Measurements from ENCODE around the gene MIEN1.
A peak's percentile ranks its signal among the peaks of the same experiment; 100 is the strongest.
"Not testable (repeated sequence)": the region's sequence is repeated elsewhere in the genome, so short reads cannot be mapped to it uniquely, and the experiment has no call there.

The MIEN1 gene

GRCh38 chr17:39730095-39730921 is at the start of gene MIEN1:
Gene MIEN1 (minus strand): TSS chr17:39730532. CDS start chr17:39730495, 37 bp downstream.
- peak; percentile 96 for DNase-seq (ENCODE audit: low spot score)

GRCh38 chr17:39777534-39778365 is 47.4 kb upstream of the MIEN1 start:
- DNase-seq (ENCODE audit: low spot score): no peak

GRCh38 chr17:39776252-39776651 is 45.9 kb upstream of the MIEN1 start:
- DNase-seq (ENCODE audit: low spot score): no peak

- DNase-seq (ENCODE audit: low spot score): no peak
Observed at GRCh38 chr17:39775031-39775430, 44.7 kb upstream of the MIEN1 start.

- no peak for DNase-seq (ENCODE audit: low spot score)
Observed at GRCh38 chr17:39774047-39774446, 43.7 kb upstream of the MIEN1 start.

- no peak for DNase-seq (ENCODE audit: low spot score)
Observed at GRCh38 chr17:39772987-39773934, 42.9 kb upstream of the MIEN1 start.

GRCh38 chr17:39772415-39772814 is 42.1 kb upstream of the MIEN1 start:
- no peak for DNase-seq (ENCODE audit: low spot score)

GRCh38 chr17:39769974-39770587 is 39.7 kb upstream of the MIEN1 start:
- no peak for DNase-seq (ENCODE audit: low spot score)

- no peak for DNase-seq (ENCODE audit: low spot score)
Observed at GRCh38 chr17:39767147-39767546, 36.8 kb upstream of the MIEN1 start.

- no peak for DNase-seq (ENCODE audit: low spot score)
Observed at GRCh38 chr17:39765766-39766165, 35.4 kb upstream of the MIEN1 start.

- no peak for DNase-seq (ENCODE audit: low spot score)
Observed at GRCh38 chr17:39765175-39765574, 34.8 kb upstream of the MIEN1 start.

- not testable (repeated sequence) for DNase-seq (ENCODE audit: low spot score)
Observed at GRCh38 chr17:39764171-39764570, 33.8 kb upstream of the MIEN1 start.

- DNase-seq (ENCODE audit: low spot score): no peak
Observed at GRCh38 chr17:39763051-39763820, 32.9 kb upstream of the MIEN1 start.

- DNase-seq (ENCODE audit: low spot score): no peak
Observed at GRCh38 chr17:39761861-39762496, 31.6 kb upstream of the MIEN1 start.

GRCh38 chr17:39759204-39759603 is 28.9 kb upstream of the MIEN1 start:
- DNase-seq (ENCODE audit: low spot score): no peak

- no peak for DNase-seq (ENCODE audit: low spot score)
Observed at GRCh38 chr17:39757931-39758873, 27.9 kb upstream of the MIEN1 start.

- no peak for DNase-seq (ENCODE audit: low spot score)
Observed at GRCh38 chr17:39757176-39757662, 26.9 kb upstream of the MIEN1 start.

- DNase-seq (ENCODE audit: low spot score): no peak
Observed at GRCh38 chr17:39756380-39757079, 26.2 kb upstream of the MIEN1 start.

Data from hepatic stellate cell (primary cell).